ENCODE data around the gene LYRM9.
"Not testable (repeated sequence)": the region's sequence is repeated elsewhere in the genome, so short reads cannot be mapped to it uniquely, and the experiment has no call there.

Gene LYRM9

GRCh38 chr17:27892866-27893769 is at the start of gene LYRM9:
Gene LYRM9 (minus strand): TSS chr17:27893365. CDS start chr17:27882694, 10,671 bp downstream.
- DNase-seq, result peak; percentile 95

GRCh38 chr17:27940503-27941428 is 47.6 kb upstream of the LYRM9 start:
- no peak for DNase-seq

GRCh38 chr17:27939474-27940465 is 46.6 kb upstream of the LYRM9 start:
- peak; percentile 98 for DNase-seq

DNA sequence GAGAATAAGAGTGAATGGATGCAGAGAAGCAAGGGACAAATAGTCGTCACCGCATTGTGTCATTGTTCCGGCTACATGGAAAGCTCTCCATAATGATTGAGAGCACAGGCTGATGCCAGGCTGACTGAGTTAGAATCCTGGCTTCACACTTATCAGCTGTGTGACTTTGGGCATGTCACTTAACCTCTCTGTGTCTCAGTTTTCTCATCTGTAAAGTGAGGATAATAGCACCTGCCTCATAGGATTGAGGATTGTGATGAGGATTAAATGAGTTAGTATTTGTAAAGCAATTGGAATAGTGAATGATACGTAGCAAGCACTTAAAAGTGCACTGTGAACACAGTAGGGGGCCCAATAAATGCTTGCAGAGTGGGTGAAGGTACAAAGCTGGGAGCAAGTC is 45.7 kb upstream of the LYRM9 start:
- DNase-seq, result no peak

DNA sequence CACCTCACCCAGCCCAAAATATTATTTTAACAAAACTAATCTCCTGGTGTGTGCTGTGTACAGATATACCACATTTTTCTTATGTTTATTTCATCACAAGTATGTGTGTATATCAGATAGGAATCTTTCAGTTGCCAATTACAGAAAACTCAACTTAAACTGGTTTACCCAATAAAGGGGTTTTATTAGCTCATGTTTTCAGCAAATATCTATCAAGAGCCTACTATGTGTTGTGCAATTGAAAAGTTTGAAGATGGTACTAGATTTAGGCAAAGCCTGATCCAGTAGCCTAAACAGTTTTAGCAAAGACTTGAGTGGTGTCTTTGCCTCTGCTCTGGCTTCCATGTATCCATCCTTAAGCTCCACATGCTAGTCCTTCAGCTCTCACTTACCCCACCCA is 45.1 kb upstream of the LYRM9 start:
- DNase-seq, result no peak

DNA sequence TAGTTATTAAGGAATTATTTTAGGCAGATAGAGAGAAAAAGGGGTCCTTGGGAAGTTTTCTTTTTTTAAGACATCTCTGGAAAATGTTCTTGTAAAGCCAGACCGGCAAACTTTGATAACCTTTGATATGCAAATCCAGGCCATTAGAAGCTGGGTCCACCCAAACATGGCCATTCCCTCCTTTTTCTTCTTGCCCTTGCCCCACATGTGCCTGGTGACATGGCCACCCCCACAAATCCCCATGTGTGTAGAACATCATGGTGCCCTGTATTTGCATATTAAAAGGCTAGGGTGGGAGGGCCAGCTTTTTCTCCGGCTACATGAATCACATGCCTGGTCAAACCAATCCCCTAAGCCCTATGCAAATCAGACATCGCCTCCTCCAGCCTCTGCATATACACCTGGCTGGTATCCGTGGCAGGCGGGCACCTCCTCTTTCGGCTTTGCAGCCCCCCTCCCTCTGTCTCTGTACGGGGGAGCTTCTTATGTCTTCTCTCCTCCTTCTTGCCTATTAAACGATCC is 43.9 kb upstream of the LYRM9 start:
- DNase-seq, result peak; percentile 20

- no peak for DNase-seq
Measured at GRCh38 chr17:27930000-27930399, 36.8 kb upstream of the LYRM9 start.

GRCh38 chr17:27928587-27928986 is 35.4 kb upstream of the LYRM9 start:
- no peak for DNase-seq

- no peak for DNase-seq
Measured at GRCh38 chr17:27927781-27928180, 34.6 kb upstream of the LYRM9 start.

DNA sequence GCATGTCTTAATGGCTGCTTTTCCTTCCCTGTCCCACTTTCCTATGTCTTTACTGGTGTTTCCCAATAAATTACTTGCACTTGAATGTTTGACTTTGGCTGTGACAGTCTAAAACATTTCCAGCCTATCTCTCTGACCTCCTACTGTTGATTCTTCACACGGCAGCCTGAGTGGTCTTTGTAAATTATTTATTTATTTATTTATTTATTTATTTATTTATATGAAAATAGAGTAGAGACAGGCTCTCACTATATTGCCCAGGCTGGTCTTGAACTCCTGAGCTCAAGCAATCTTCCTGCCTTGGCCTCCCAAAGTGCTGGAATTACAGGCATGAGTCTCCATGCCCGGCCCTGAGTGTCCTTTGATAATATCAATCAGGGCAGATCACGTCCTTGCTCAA is 28.4 kb upstream of the LYRM9 start:
- DNase-seq, result no peak

DNA sequence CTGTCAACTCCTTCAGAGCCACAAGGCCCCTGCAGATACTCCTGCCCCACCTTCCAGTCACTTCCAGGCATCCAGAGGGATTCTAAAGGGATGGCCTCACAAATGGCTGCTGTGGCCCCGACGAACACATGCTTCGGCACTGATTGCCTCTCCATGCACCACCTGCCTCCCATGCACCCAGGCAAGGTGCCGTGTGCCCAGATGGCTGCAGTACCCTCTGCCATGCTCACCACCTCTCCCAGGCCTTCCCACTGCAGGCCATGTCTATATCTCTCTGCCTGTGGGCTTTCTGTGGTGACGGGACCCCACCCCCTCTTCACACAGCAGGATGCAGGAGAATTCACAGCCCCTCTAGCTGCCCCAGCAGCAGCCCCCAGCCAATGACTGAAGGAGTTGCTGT is 27.9 kb upstream of the LYRM9 start:
- no peak for DNase-seq

GRCh38 chr17:27920569-27920968 is 27.4 kb upstream of the LYRM9 start:
- DNase-seq, result no peak

DNA sequence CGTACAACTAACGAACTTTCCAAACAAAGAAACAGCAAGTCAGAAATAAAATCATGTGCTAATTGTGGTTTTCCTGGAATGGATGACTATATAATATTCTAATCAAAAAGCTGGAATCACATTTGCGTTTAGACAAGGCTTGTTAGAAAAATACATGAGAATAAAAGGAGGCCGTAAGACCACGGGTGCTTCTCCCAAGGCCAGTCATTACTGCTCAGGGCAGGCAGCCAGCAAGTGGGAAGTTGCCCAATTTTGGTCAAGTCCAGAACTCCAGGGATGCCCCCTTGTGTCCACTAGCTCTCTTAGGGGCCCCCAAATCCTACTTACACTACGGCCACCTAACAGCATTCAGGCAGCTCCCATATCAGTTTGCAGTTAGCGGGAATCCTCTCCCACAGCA is 25.9 kb upstream of the LYRM9 start:
- no peak for DNase-seq

- no peak for DNase-seq
Measured at GRCh38 chr17:27918498-27918897, 25.3 kb upstream of the LYRM9 start.

DNA sequence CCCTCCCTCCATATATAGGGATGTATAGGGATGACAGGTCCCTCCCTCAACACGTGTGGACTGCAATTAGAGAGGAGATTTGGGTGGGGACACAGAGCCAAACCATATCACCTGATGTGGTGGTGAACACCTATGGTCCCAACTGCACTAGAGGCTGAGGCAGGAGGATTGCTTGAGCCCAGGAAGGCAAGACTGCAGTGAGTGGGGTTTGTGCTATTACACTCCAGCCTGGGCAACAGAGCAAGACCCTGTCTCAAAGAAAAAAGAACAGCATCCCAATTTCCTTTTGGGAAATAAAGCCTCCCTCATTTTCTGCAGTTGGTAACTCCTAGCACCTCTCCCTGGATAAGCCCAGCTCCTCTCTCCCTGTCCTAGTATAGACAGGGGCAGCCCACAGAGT is 23.8 kb upstream of the LYRM9 start:
- DNase-seq, result no peak

- DNase-seq, result peak; percentile 60
Measured at GRCh38 chr17:27915709-27916108, 22.5 kb upstream of the LYRM9 start.

DNA sequence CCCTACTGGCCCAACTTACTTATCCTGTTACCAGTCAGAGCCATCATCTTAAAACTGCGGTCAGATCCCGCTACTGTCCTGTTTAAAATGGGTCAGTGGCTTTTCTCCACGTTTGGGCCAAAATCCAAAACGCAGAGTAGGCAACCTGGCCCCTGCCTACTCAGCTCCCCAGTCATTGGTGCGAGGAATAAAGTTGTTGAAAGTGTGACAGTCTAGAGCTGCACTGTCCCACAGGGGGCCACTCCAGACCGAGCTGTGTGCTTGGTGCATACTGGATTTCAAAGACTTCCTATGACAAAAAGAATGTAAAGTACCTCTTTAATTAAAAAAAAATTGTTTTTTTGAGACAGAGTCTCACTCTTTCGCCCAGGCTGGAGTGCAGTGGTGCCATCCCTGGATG is 21.2 kb upstream of the LYRM9 start:
- no peak for DNase-seq

- no peak for DNase-seq
Measured at GRCh38 chr17:27912964-27913363, 19.8 kb upstream of the LYRM9 start.

GRCh38 chr17:27912299-27912698 is 19.1 kb upstream of the LYRM9 start:
- not testable (repeated sequence) for DNase-seq

GRCh38 chr17:27907976-27908558 is 14.9 kb upstream of the LYRM9 start:
- DNase-seq, result no peak

DNA sequence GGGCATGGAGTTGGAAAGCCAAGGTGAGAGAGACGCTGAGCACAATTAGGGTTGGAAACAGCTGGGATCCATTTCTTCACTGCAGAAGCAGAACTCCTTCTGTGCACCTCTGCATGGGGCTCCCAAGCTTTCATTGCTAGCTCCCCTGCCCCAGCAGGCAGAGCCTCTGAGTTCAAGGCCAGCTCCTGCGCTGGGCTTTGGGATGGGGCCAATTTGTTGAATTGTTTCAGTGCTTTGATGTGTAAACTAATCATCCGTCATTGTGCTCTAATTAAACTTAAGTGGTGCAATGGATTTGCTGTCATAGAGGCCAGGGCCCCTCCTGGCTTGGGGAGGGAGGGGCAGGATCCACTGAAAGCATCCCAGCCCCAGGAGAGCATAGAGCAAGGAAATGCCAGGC is 13.5 kb upstream of the LYRM9 start:
- no peak for DNase-seq

- no peak for DNase-seq
Measured at GRCh38 chr17:27906226-27906580, 13.0 kb upstream of the LYRM9 start.
